Large intestine (tissue), 3 donors: ENCODE results near the gene FAM200B. TPM values are rescaled to one million over a fixed set of nuclear protein-coding genes. Genes with fewer than 3 reads are reported as not detected.

Experiments
- DNase-seq, 2 donors: peaks; one replicate each; pipeline versions ENCODE4 v3.0.0 to v3.0.0-alpha.2; 2013
- H3K27ac ChIP-seq: one replicate; pipeline ENCODE4 v1.5.1; 2013; ENCODE audit warnings: low read length
- H3K27me3 ChIP-seq: 2 replicates; pipeline ENCODE4 v1.6.1; 2013; ENCODE audit warnings: low read length; ENCODE audit not compliant: control insufficient read depth, insufficient read depth
- H3K36me3 ChIP-seq: 2 replicates; pipeline ENCODE4 v1.6.1; 2013; ENCODE audit warnings: low read length; ENCODE audit not compliant: control insufficient read depth, insufficient read depth
- H3K4me1 ChIP-seq: one replicate; pipeline ENCODE4 v1.6.1; 2013; ENCODE audit warnings: low read length; ENCODE audit not compliant: control insufficient read depth, insufficient read depth
- H3K4me3 ChIP-seq: one replicate; pipeline ENCODE4 v1.5.1; 2013; ENCODE audit warnings: low read length
- H3K9me3 ChIP-seq: one replicate; pipeline ENCODE4 v1.6.1; 2013; ENCODE audit warnings: mild to moderate bottlenecking, low read depth, low read length, moderate library complexity; ENCODE audit not compliant: control insufficient read depth
- WGBS: methylation state at CpG from one replicate; pipeline ENCODE4 v1.1.5; 2013; ENCODE audit warnings: low lambda C conversion rate; ENCODE audit not compliant: insufficient coverage; 5-methylcytosine and 5-hydroxymethylcytosine counted together
- polyA plus RNA-seq: library from polyadenylated mRNA; unstranded; fragments of 120-200 nt; gene quantifications from one replicate; pipeline ENCODE4 v1.2.1, GENCODE V29; 2013

FAM200B gene
- polyA plus RNA-seq, 1 donor = 58.6 TPM

DNA sequence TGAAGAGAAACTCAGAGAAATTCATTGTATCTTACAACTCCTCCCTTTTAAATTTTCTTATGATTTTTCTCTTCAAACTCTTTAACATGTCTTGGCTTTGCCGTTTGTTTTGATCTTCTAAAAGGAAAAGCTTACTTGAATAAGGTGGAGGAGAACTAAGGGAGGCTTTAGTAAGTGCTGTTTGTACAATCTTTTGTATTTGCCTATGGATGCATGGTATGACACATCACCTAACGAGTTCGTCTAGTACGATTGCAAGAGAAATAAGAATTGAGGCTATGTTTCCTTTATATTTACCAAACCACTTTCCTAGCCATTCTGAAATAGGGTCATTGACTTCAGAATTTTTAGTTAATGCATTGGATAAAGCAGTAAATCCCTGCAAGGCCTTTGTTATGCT is 12.8 kb downstream of the FAM200B start:
- Histone ChIP-seq H3K27ac (no peak overlapping the region), H3K36me3 (peaks cover 1% of the 10 kb centered on the region), H3K9me3 (no peaks in the 10 kb centered on the region), H3K27me3 (no peaks in the 10 kb centered on the region), H3K4me1 (no peaks in the 10 kb centered on the region), H3K4me3 (no peak overlapping the region)
- whole genome bisulfite sequencing = no CpG with 5 or more reads among the region's 4 CpGs
- DNase-seq = no peak

DNA sequence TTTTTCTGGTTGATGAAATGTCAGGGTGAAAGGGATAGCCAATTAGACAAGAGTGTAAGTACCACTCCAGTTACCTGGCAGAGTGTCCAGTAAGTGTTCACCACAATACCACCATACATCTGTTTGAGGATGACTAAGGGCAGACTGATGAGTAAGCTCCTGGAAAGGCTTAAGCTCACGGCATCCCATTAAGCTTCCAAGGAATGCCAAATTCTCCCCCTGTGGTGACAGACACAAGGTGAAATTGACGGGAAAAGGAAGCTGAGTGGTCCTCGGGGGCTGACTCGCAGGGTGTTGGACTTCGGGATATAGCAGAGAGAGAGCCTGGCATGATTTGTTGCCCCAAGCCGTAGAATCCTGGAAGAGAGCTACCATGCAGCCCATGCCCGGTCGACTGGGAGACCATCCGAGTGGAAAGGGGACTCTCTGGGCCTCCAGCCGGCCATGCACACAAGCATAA is 13.6 kb downstream of the FAM200B start:
- no peak overlapping the region for H3K27ac ChIP-seq
- no peak for DNase-seq
- WGBS = no CpG with 5 or more reads among the region's 10 CpGs

DNA sequence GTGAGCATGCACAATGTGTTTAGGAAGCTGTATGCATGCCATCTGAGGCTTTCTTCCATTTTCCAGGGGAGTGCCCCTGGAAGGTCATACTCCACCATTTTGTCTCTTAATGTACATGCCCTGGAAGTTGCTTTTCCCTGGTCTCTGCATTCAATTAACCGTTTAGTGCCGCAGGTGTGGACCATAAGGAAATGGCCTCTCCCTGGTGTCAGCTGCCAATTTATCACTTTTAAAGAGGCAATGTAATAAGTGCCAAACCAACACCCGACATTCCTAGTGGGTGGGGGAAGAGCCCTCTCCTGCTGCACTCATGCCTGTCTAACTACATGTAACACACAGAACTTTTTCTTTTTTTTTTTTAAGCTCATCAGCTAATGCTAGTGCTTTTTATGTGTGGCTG is 14.1 kb downstream of the FAM200B start:
- H3K27ac ChIP-seq = no peak overlapping the region
- H3K36me3 ChIP-seq = no peaks in the 10 kb centered on the region
- H3K9me3 ChIP-seq = no peaks in the 10 kb centered on the region
- H3K27me3 ChIP-seq = no peaks in the 10 kb centered on the region
- H3K4me1 ChIP-seq = no peaks in the 10 kb centered on the region
- 80% methylated on average over 1 of the region's 3 CpGs for WGBS
- no peak for DNase-seq
- H3K4me3 ChIP-seq = no peak overlapping the region

More for the DNA sequence above, 13.6 kb downstream of the FAM200B start:
- Histone ChIP-seq H3K4me1 (no peaks in the 10 kb centered on the region), H3K9me3 (no peaks in the 10 kb centered on the region), H3K27me3 (no peaks in the 10 kb centered on the region), H3K36me3 (no peaks in the 10 kb centered on the region), H3K4me3 (no peak overlapping the region)

DNA sequence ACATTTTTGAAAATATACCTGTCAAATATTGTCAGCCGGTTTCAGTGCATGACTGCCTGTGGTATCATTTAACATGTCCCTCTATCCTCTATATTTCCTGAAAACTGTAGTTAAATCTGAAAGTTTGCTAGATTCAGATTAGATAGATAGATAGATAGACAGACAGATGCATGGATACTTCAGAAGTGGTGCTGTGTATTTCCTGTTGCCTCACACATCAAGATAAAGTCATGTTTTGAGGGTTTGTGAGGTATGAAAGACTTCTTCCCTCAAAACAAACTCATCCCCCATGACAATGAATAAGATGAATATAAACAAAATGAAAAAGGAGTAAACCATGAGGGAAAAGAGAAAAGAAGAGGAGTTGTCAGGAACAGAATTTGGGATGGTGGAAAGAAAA is 15.2 kb downstream of the FAM200B start:
- WGBS = 100% methylated on average over 1 of the region's 1 CpG
- H3K27me3 ChIP-seq = no peaks in the 10 kb centered on the region

DNA sequence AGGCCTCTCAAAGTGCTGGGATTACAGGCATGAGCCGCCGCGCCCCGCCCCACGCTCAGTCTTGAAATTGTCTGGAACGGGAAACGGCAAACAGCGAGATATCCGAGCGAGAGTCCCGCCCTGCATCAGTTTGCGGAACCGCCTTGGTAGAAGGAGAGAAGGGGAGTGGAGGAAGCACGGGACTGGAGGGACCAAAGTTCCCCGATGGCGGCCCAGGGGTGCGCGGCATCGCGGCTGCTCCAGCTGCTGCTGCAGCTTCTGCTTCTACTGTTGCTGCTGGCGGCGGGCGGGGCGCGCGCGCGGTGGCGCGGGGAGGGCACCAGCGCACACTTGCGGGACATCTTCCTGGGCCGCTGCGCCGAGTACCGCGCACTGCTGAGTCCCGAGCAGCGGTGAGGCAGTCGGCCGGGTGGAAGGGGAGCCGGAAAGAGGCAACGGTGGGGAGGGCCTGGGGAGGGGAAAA is 21.3 kb downstream of the FAM200B start, which contains the start of gene BST1:
BST1 (plus strand) TSS at position 125 of the 463 bp plus-strand sequence; CDS start at position 205, 80 bp downstream.
- peak within 1 kb of the TSS; percentile 80 for H3K27ac ChIP-seq
- peak within 1 kb of the TSS; percentile 64 for H3K4me3 ChIP-seq
- DNase-seq = peak; percentile 88 to 95

More for the DNA sequence above, 15.2 kb downstream of the FAM200B start:
- no peak overlapping the region for H3K27ac ChIP-seq
- no peak overlapping the region for H3K4me3 ChIP-seq
- H3K4me1 ChIP-seq = no peaks in the 10 kb centered on the region
- no peaks in the 10 kb centered on the region for H3K36me3 ChIP-seq
- H3K9me3 ChIP-seq = no peaks in the 10 kb centered on the region
- no peak for DNase-seq

DNA sequence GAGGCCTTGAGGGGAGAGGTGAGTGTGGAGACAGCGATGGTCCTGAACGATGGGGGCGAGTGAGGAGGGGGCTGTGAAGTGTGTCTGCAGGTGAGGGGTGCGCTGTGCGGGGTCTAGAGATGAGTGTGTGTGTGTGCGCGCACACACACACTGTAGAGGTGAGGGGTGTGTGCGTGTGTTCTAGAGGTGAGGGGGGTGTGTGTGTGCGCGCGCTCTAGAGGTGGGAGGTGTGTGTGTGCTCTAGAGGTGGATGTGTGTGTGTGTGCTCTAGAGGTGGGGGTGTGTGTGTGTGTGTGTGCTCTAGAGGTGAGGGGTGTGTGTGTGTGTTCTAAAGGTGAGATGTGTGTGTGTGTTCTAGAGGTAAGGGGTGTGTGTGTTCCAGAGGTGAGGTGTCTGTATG is 21.8 kb downstream of the FAM200B start:
- no peaks in the 10 kb centered on the region for H3K27me3 ChIP-seq
- WGBS = no CpG with 5 or more reads among the region's 11 CpGs
- peak overlapping the region; percentile 64 for H3K4me3 ChIP-seq
- peaks cover 7% of the 10 kb centered on the region for H3K4me1 ChIP-seq
- peaks cover 4% of the 10 kb centered on the region for H3K9me3 ChIP-seq
- peak in 1 of 2 donors; percentile 54 for DNase-seq
- H3K27ac ChIP-seq = peak overlapping the region; percentile 80
- H3K36me3 ChIP-seq = peaks cover 6% of the 10 kb centered on the region

More for the DNA sequence above, 21.3 kb downstream of the FAM200B start, which contains the start of gene BST1:
- H3K27me3 ChIP-seq = no peaks in the 10 kb centered on the region
- peaks cover 4% of the 10 kb centered on the region for H3K9me3 ChIP-seq
- peaks cover 7% of the 10 kb centered on the region for H3K4me1 ChIP-seq
- peaks cover 3% of the 10 kb centered on the region for H3K36me3 ChIP-seq
- WGBS = no CpG with 5 or more reads among the region's 43 CpGs

DNA sequence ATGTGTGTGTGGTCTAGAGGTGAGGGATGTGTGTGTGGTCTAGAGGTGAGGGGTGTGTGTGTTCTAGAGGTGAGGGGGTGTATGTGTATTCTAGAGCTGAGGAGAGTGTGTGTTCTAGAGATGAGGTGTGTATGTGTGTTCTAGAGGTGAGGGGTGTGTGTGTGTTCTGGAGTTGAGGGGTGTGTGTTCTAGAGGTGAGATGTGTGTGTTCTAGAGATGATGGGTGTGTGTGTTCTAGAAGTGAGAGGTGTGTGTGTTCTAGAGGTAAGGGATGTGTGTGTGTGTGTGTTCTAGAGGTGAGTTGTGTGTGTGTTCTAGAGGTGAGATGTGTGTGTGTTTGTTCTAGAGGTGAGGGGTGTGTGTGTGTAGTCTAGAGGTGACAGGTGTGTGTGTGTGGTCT is 22.5 kb downstream of the FAM200B start:
- H3K9me3 ChIP-seq = peaks cover 4% of the 10 kb centered on the region
- H3K4me3 ChIP-seq = no peak overlapping the region
- peaks cover 7% of the 10 kb centered on the region for H3K4me1 ChIP-seq
- H3K27ac ChIP-seq = no peak overlapping the region
- peak in 1 of 2 donors; percentile 46 for DNase-seq
- H3K27me3 ChIP-seq = no peaks in the 10 kb centered on the region
- H3K36me3 ChIP-seq = peaks cover 6% of the 10 kb centered on the region

DNA sequence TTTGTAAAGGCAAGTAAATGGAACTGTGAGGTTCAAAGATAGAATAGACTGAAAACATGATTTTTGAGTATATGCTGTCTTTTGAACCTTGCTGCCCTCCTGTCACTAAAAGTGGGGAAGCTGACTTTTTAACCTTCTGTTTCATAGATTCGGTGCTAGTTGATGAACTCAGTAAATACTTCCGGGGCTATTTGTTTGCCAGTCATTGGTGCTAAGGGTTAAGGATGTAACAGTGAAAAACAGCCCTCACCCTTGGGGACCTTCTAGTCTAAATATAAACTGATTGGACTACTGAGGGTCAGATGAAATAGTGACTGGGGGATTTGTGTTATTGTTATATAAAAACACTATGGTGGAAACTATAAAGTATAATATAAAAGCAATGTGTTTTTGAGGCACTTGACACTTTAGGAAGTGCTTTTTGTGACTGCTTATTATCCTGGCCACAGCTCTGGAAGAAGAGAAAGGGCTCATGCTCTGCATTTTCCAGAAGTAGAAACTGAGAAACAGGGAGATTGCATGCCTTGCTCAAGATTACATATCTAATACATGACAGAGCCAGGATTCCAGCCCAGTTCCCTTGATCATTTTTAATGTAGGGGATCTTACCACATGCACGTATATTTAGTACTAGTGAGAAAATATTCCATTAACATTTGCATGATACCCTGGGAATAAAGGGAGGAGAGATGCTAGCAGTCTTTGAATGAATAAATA is 25.2 kb downstream of the FAM200B start:
- H3K4me3 ChIP-seq = no peak overlapping the region
- peaks cover 10% of the 10 kb centered on the region for H3K36me3 ChIP-seq
- WGBS = 83% methylated on average over 1 of the region's 3 CpGs
- H3K27me3 ChIP-seq = no peaks in the 10 kb centered on the region
- no peak for DNase-seq
- no peak overlapping the region for H3K27ac ChIP-seq
- peaks cover 7% of the 10 kb centered on the region for H3K4me1 ChIP-seq
- H3K9me3 ChIP-seq = peaks cover 4% of the 10 kb centered on the region

DNA sequence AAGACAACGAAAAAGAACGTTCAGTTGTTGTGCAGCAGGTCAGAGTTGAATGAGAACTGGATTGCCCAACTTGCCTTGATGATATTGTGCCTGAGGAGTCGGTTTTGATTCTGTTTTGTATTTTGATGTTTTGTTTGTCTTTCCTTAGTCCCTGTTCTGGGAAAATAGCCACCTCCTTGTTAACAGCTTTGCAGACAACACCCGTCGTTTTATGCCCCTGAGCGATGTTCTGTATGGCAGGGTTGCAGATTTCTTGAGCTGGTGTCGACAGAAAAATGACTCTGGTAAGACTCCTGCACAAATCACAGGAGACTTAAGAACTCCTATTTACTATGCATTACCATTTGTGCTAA is 25.7 kb downstream of the FAM200B start:
- Histone ChIP-seq H3K9me3 (peaks cover 4% of the 10 kb centered on the region), H3K27ac (no peak overlapping the region), H3K27me3 (no peaks in the 10 kb centered on the region), H3K36me3 (peaks cover 12% of the 10 kb centered on the region), H3K4me3 (no peak overlapping the region), H3K4me1 (peaks cover 3% of the 10 kb centered on the region)
- WGBS = no CpG with 5 or more reads among the region's 7 CpGs
- no peak for DNase-seq

DNA sequence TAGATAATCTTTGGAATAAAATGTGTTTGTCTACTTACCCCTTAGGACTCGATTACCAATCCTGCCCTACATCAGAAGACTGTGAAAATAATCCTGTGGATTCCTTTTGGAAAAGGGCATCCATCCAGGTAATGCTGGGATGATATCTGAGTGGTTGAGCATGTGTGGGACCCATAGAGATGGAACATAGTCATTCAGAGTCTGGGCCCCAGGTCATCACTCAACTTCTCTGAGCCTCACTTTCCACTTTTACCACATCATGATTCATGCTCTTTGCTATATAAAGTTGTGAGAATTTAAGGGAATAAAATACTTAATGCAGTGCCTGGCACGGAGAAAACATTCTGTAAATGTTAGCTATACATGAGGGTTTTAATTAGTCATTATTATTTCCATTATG is 30.1 kb downstream of the FAM200B start:
- Histone ChIP-seq H3K4me3 (no peak overlapping the region), H3K9me3 (no peaks in the 10 kb centered on the region), H3K27me3 (no peaks in the 10 kb centered on the region), H3K36me3 (peaks cover 23% of the 10 kb centered on the region), H3K27ac (no peak overlapping the region), H3K4me1 (no peaks in the 10 kb centered on the region)
- 100% methylated on average over 1 of the region's 2 CpGs for WGBS
- no peak for DNase-seq

DNA sequence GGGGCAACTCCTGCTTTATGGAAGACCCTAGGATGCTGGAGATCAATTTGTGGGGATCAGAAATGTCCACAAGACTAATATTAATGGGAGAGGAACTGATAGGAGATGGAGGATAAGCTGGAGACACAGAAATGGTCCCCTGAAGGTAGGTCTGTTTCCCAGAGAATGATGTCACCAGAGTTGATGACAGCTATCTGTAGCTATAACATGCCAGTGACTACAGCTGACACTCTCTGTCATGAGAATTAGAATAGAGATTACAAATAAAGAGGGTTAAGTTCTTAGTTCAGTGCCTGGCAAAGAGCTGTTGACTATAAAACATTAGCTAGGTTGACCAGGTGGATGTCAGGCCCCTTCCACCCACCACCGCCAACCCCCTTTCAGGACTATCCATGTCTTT is 30.6 kb downstream of the FAM200B start:
- peaks cover 23% of the 10 kb centered on the region for H3K36me3 ChIP-seq
- no peak for DNase-seq
- H3K27me3 ChIP-seq = no peaks in the 10 kb centered on the region
- H3K4me1 ChIP-seq = no peaks in the 10 kb centered on the region
- no peak overlapping the region for H3K27ac ChIP-seq
- H3K4me3 ChIP-seq = no peak overlapping the region
- WGBS = no CpG with 5 or more reads among the region's 1 CpG
- H3K9me3 ChIP-seq = no peaks in the 10 kb centered on the region
